ENCODE data around the gene RNF123.

Gene RNF123

DNA sequence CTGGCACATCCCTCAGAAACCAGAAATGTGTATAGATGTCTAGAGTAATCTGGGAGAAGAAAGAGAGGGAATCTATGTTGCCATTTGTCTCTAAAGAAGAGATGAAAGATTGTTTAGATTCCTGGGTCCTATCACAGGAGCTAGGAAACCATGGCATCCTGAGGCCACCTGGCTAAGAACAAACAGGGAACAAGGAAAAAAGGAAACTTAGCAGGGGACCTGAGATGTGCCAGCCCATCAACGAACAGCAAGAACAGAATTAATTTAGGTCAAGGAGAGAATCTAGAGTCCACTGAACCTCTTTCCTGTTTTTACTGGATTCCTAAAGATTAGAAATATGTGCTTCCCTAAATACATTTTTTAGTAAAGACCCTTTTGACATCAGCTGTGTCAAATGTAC is 66.7 kb downstream of the RNF123 start:
- no peak overlapping the region for H3K4me3 ChIP-seq (ENCODE audit: low read depth in 1 of 5, low read length in 5 of 5)
- peaks cover 0 to 6% (median 0%) of the 10 kb centered on the region in 5 donors for H3K36me3 ChIP-seq (ENCODE audit: control insufficient read depth in 5 of 5, insufficient read depth in 5 of 5, low read length in 5 of 5)
- H3K9me3 ChIP-seq (ENCODE audit: control insufficient read depth in 5 of 5, low read length in 5 of 5), result no peaks in the 10 kb centered on the region
- H3K27ac ChIP-seq (ENCODE audit: low read depth, low read length), result no peak overlapping the region
- no peaks in the 10 kb centered on the region for H3K27me3 ChIP-seq (ENCODE audit: control insufficient read depth in 5 of 5, insufficient read depth in 4 of 5, low read length in 5 of 5)
- H3K4me1 ChIP-seq (ENCODE audit: control insufficient read depth in 5 of 5, insufficient read depth in 5 of 5, low read length in 5 of 5), result peaks cover 0 to 16% (median 8%) of the 10 kb centered on the region in 5 donors
- no peak overlapping the region for H3K9ac ChIP-seq (ENCODE audit: low read length in 5 of 5)

DNA sequence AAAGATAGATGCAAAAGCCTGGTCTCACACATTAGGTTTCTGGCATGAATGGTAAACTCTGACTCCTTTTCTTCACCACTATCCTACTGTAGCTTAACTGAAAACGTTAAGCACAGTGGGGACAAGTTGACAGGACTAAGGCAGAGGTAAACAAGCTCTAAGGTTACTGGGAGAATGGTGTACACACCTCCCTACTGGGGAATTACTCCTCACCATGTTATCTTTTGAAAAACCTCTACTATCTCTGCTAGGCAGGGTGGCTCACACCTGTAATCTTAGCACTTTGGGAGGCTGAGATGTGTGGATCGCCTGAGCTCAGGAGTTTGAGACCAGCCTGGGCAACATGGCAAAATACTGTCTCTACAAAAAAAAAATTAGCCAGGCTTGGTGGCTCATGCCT is 67.8 kb downstream of the RNF123 start:
- Histone ChIP-seq H3K9ac (ENCODE audit: low read length in 5 of 5) (no peak overlapping the region), H3K9me3 (ENCODE audit: control insufficient read depth in 5 of 5, low read length in 5 of 5) (no peaks in the 10 kb centered on the region), H3K36me3 (ENCODE audit: control insufficient read depth in 5 of 5, insufficient read depth in 5 of 5, low read length in 5 of 5) (peaks cover 0 to 6% (median 0%) of the 10 kb centered on the region in 5 donors), H3K27ac (ENCODE audit: low read depth, low read length) (no peak overlapping the region), H3K4me3 (ENCODE audit: low read depth in 1 of 5, low read length in 5 of 5) (no peak overlapping the region), H3K4me1 (ENCODE audit: control insufficient read depth in 5 of 5, insufficient read depth in 5 of 5, low read length in 5 of 5) (peaks cover 0 to 16% (median 8%) of the 10 kb centered on the region in 5 donors), H3K27me3 (ENCODE audit: control insufficient read depth in 5 of 5, insufficient read depth in 4 of 5, low read length in 5 of 5) (no peaks in the 10 kb centered on the region)

DNA sequence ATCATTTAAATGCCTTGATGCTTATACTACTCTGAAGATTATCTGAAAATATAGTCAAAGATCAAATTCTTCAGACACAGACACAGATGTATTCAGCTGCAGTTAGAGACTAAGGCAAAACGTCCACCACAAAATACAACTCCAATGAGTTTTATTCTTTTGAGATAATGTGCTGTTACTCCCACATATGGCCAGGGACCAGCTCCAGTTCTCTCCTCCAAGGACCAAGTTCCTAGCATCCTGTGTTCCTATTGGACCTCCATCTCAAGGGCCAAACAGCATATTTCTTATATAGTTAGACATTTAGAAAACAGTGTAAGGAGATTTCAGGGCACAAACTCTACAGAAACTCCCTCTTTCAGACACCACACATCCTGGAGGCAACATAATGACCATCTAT is 69.9 kb downstream of the RNF123 start:
- no peak overlapping the region for H3K27ac ChIP-seq (ENCODE audit: low read depth, low read length)

DNA sequence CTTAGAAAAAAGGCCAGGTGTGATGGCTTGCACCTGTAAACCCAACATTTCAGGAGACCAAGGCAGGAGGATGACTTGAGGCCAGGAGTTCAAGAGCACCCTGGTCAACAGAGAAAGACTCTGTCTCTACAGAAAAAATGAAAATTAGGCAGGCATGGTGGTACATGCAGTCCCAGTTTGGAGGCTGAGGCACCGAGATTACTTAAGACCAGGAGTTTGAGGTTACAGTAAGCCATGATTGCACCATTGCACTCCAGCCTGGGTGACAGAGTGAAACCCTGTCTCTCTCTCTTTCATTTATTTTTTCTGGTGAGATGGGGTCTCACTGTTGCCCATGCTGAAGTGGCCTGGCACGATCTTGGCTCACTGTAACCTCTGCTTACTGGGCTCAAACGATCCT is 72.3 kb downstream of the RNF123 start:
- H3K9me3 ChIP-seq (ENCODE audit: control insufficient read depth in 5 of 5, low read length in 5 of 5), result no peaks in the 10 kb centered on the region
- H3K27me3 ChIP-seq (ENCODE audit: control insufficient read depth in 5 of 5, insufficient read depth in 4 of 5, low read length in 5 of 5), result no peaks in the 10 kb centered on the region
- peaks cover 0 to 8% (median 6%) of the 10 kb centered on the region in 5 donors for H3K4me1 ChIP-seq (ENCODE audit: control insufficient read depth in 5 of 5, insufficient read depth in 5 of 5, low read length in 5 of 5)
- no peak overlapping the region for H3K4me3 ChIP-seq (ENCODE audit: low read depth in 1 of 5, low read length in 5 of 5)
- no peak overlapping the region for H3K9ac ChIP-seq (ENCODE audit: low read length in 5 of 5)
- H3K36me3 ChIP-seq (ENCODE audit: control insufficient read depth in 5 of 5, insufficient read depth in 5 of 5, low read length in 5 of 5), result peaks cover 0 to 6% (median 0%) of the 10 kb centered on the region in 5 donors
- H3K27ac ChIP-seq (ENCODE audit: low read depth, low read length), result no peak overlapping the region

More for the DNA sequence above, 69.9 kb downstream of the RNF123 start:
- H3K27me3 ChIP-seq (ENCODE audit: control insufficient read depth in 5 of 5, insufficient read depth in 4 of 5, low read length in 5 of 5), result no peaks in the 10 kb centered on the region
- peaks cover 0 to 6% (median 0%) of the 10 kb centered on the region in 5 donors for H3K36me3 ChIP-seq (ENCODE audit: control insufficient read depth in 5 of 5, insufficient read depth in 5 of 5, low read length in 5 of 5)
- H3K4me3 ChIP-seq (ENCODE audit: low read depth in 1 of 5, low read length in 5 of 5), result no peak overlapping the region
- no peaks in the 10 kb centered on the region for H3K9me3 ChIP-seq (ENCODE audit: control insufficient read depth in 5 of 5, low read length in 5 of 5)
- H3K4me1 ChIP-seq (ENCODE audit: control insufficient read depth in 5 of 5, insufficient read depth in 5 of 5, low read length in 5 of 5), result peaks cover 0 to 13% (median 6%) of the 10 kb centered on the region in 5 donors
- H3K9ac ChIP-seq (ENCODE audit: low read length in 5 of 5), result no peak overlapping the region

DNA sequence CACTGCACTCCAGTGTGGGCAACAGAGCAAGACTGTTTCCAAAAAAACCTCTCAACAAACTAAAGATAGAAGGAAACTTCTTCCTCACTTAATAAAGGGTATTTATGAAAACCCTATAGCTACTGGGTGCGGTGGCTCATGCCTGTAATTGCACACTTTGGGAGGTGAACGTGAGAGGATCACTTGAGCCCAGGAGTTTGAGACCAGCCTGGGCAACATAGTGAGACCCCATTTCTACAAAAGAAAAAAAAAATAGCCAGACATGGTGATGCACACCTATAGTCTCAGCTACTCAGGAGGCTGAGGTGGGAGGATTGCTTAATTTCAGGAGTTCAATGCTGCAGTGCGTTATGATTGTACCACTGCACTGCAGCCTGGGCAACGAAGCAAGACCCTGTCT is 74.6 kb downstream of the RNF123 start:
- H3K27me3 ChIP-seq (ENCODE audit: control insufficient read depth in 5 of 5, insufficient read depth in 4 of 5, low read length in 5 of 5), result no peaks in the 10 kb centered on the region
- H3K27ac ChIP-seq (ENCODE audit: low read depth, low read length), result no peak overlapping the region
- H3K9ac ChIP-seq (ENCODE audit: low read length in 5 of 5), result no peak overlapping the region
- no peaks in the 10 kb centered on the region for H3K9me3 ChIP-seq (ENCODE audit: control insufficient read depth in 5 of 5, low read length in 5 of 5)
- H3K4me1 ChIP-seq (ENCODE audit: control insufficient read depth in 5 of 5, insufficient read depth in 5 of 5, low read length in 5 of 5), result no peaks in the 10 kb centered on the region
- no peak overlapping the region for H3K4me3 ChIP-seq (ENCODE audit: low read depth in 1 of 5, low read length in 5 of 5)
- peaks cover 0 to 6% (median 0%) of the 10 kb centered on the region in 5 donors for H3K36me3 ChIP-seq (ENCODE audit: control insufficient read depth in 5 of 5, insufficient read depth in 5 of 5, low read length in 5 of 5)

DNA sequence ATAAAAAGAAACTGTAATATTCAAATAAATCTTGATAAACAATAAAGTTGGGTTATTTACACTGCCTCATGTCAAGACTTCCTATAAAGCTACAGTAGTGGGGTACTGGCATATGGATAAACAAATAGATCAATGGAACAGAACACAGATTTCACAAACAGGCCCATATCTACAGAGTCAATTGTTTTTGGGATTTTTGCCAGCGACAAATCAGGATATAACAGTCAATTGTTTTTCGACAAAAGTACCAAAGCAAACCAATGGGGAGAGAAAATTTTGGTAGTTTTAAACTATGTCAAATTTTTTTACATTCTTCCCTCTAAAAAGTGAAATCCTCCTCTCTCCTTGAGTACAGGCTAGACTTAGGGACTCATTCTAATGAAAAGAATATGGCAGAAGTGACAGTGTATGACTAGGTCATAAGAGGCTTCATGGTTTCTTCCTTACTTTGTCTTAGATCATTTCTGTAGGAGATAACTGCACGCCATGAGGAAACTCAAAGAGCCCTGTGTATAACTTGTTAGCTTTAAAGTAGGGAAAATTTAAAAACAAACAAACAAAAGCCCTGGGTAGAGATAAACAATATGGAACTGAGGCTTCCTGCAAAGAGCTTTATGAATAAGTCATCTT is 80.0 kb downstream of the RNF123 start:
- Histone ChIP-seq H3K9me3 (ENCODE audit: control insufficient read depth in 5 of 5, low read length in 5 of 5) (no peaks in the 10 kb centered on the region), H3K36me3 (ENCODE audit: control insufficient read depth in 5 of 5, insufficient read depth in 5 of 5, low read length in 5 of 5) (peaks cover 0 to 10% (median 6%) of the 10 kb centered on the region in 5 donors), H3K4me3 (ENCODE audit: low read depth in 1 of 5, low read length in 5 of 5) (no peak overlapping the region), H3K9ac (ENCODE audit: low read length in 5 of 5) (no peak overlapping the region), H3K4me1 (ENCODE audit: control insufficient read depth in 5 of 5, insufficient read depth in 5 of 5, low read length in 5 of 5) (no peaks in the 10 kb centered on the region), H3K27me3 (ENCODE audit: control insufficient read depth in 5 of 5, insufficient read depth in 4 of 5, low read length in 5 of 5) (no peaks in the 10 kb centered on the region), H3K27ac (ENCODE audit: low read depth, low read length) (no peak overlapping the region)

DNA sequence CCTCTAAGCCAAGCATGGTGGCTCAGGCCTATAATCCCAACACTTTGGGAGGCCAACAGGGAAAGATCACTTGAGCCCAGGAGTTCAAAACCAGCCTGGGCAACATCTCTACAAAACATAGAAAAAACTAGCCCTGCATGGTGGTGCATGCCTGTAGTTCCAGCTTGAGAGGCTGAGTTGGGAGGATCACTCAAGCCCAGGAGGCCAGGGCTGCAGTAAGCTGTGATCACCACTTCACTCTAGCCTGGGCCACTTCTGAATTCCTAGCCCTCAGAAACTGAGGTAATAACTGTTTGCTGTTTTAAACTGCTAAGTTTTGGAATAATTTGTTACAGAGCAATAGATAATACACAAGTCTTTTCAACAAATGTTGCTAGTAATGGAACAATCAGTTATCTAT is 80.6 kb downstream of the RNF123 start:
- peaks cover 0 to 10% (median 6%) of the 10 kb centered on the region in 5 donors for H3K36me3 ChIP-seq (ENCODE audit: control insufficient read depth in 5 of 5, insufficient read depth in 5 of 5, low read length in 5 of 5)

More for the DNA sequence above, 80.6 kb downstream of the RNF123 start:
- H3K4me1 ChIP-seq (ENCODE audit: control insufficient read depth in 5 of 5, insufficient read depth in 5 of 5, low read length in 5 of 5), result no peaks in the 10 kb centered on the region
- no peaks in the 10 kb centered on the region for H3K9me3 ChIP-seq (ENCODE audit: control insufficient read depth in 5 of 5, low read length in 5 of 5)
- no peak overlapping the region for H3K9ac ChIP-seq (ENCODE audit: low read length in 5 of 5)
- H3K27me3 ChIP-seq (ENCODE audit: control insufficient read depth in 5 of 5, insufficient read depth in 4 of 5, low read length in 5 of 5), result no peaks in the 10 kb centered on the region
- H3K4me3 ChIP-seq (ENCODE audit: low read depth in 1 of 5, low read length in 5 of 5), result no peak overlapping the region
- no peak overlapping the region for H3K27ac ChIP-seq (ENCODE audit: low read depth, low read length)
